GM12891 (cell line): ENCODE data around the gene NBDY.

Source experiments
- POLR2A ChIP-seq: IDR thresholded peaks from 2 replicates; pipeline ENCODE4 v1.6.1; 2011; ENCODE audit warnings: low read depth, low read length, control low read depth
- POLR2AphosphoS5 ChIP-seq: IDR thresholded peaks from 2 replicates; pipeline ENCODE4 v1.6.1; 2011; ENCODE audit warnings: low read depth, low read length, control low read depth

- TF ChIP-seq POLR2A (no peak), POLR2AphosphoS5 (no peak)
Observed at GRCh38 chrX:56738670-56739069, 9.6 kb downstream of the NBDY start.
